Measurements from ENCODE around the gene UCHL3. TPM values are rescaled to one million over a fixed set of nuclear protein-coding genes. Genes with fewer than 3 reads are reported as not detected.

Gene UCHL3
- total and polyA plus RNA-seq, 4 donors: 10.3 to 38.3 (median 29.0) TPM

- Histone ChIP-seq H3K9ac (ENCODE audit: insufficient read depth in 1 of 2, low read length in 2 of 2) (no peak overlapping the region), H3K27ac (ENCODE audit: low read depth in 1 of 2, low read length in 1 of 2) (no peak overlapping the region), H3K27me3 (ENCODE audit: control insufficient read depth in 3 of 3, insufficient read depth in 3 of 3, low read length in 2 of 3) (no peaks in the 10 kb centered on the region), H3K4me3 (no peak overlapping the region), H3K4me1 (ENCODE audit: control insufficient read depth in 5 of 5, insufficient read depth in 5 of 5, low read length in 5 of 5) (peaks cover 0 to 3% (median 0%) of the 10 kb centered on the region in 5 donors), H3K36me3 (ENCODE audit: control insufficient read depth in 4 of 4, insufficient read depth in 4 of 4, low read length in 4 of 4) (peaks cover 0 to 6% (median under 1%) of the 10 kb centered on the region in 4 donors), H3K9me3 (ENCODE audit: control insufficient read depth in 4 of 4, insufficient read depth in 3 of 4, low read length in 3 of 4) (no peaks in the 10 kb centered on the region)
- ATAC-seq (ENCODE audit: insufficient read depth, low FRiP score): no peak
- peak in 2 of 3 donors; percentile 14 to 21 for DNase-seq
- no peak for TF ChIP-seq CTCF (IDR thresholded peaks at IDR 0.05; ENCODE audit: control extremely low read depth, extremely low read depth)
- WGBS, 2 donors: 91 to 94% methylated on average over 2 of the region's 2 CpGs
Observed at GRCh38 chr13:75607447-75607846, 57.9 kb downstream of the UCHL3 start.

- peak in 1 of 3 donors; percentile 20 for DNase-seq
- no peak for ATAC-seq (ENCODE audit: insufficient read depth, low FRiP score)
- Histone ChIP-seq H3K27ac (ENCODE audit: low read depth in 1 of 2, low read length in 1 of 2) (no peak overlapping the region), H3K4me3 (no peak overlapping the region), H3K9me3 (ENCODE audit: control insufficient read depth in 4 of 4, insufficient read depth in 3 of 4, low read length in 3 of 4) (no peaks in the 10 kb centered on the region), H3K36me3 (ENCODE audit: control insufficient read depth in 4 of 4, insufficient read depth in 4 of 4, low read length in 4 of 4) (peaks cover 0 to 6% (median 0%) of the 10 kb centered on the region in 4 donors), H3K4me1 (ENCODE audit: control insufficient read depth in 5 of 5, insufficient read depth in 5 of 5, low read length in 5 of 5) (peaks cover 0 to 3% (median 0%) of the 10 kb centered on the region in 5 donors), H3K9ac (ENCODE audit: insufficient read depth in 1 of 2, low read length in 2 of 2) (no peak overlapping the region), H3K27me3 (ENCODE audit: control insufficient read depth in 3 of 3, insufficient read depth in 3 of 3, low read length in 2 of 3) (no peaks in the 10 kb centered on the region)
- TF ChIP-seq CTCF (IDR thresholded peaks at IDR 0.05; ENCODE audit: control extremely low read depth, extremely low read depth): no peak
Observed at GRCh38 chr13:75610466-75610865, 60.9 kb downstream of the UCHL3 start.

GRCh38 chr13:75612354-75612753 lies 62.8 kb downstream of the UCHL3 start:
- no peaks in the 10 kb centered on the region for H3K36me3 ChIP-seq (ENCODE audit: control insufficient read depth in 4 of 4, insufficient read depth in 4 of 4, low read length in 4 of 4)
- DNase-seq (no peak), ATAC-seq (ENCODE audit: insufficient read depth, low FRiP score) (no peak)
- no peaks in the 10 kb centered on the region for H3K27me3 ChIP-seq (ENCODE audit: control insufficient read depth in 3 of 3, insufficient read depth in 3 of 3, low read length in 2 of 3)
- no peaks in the 10 kb centered on the region for H3K4me1 ChIP-seq (ENCODE audit: control insufficient read depth in 5 of 5, insufficient read depth in 5 of 5, low read length in 5 of 5)
- no peak overlapping the region for H3K4me3 ChIP-seq
- H3K9ac ChIP-seq (ENCODE audit: insufficient read depth in 1 of 2, low read length in 2 of 2): no peak overlapping the region
- H3K9me3 ChIP-seq (ENCODE audit: control insufficient read depth in 4 of 4, insufficient read depth in 3 of 4, low read length in 3 of 4): no peaks in the 10 kb centered on the region
- no peak overlapping the region for H3K27ac ChIP-seq (ENCODE audit: low read depth in 1 of 2, low read length in 1 of 2)
- 91 to 92% methylated on average over 2 of the region's 2 CpGs for WGBS, 2 donors
- no peak for TF ChIP-seq CTCF (IDR thresholded peaks at IDR 0.05; ENCODE audit: control extremely low read depth, extremely low read depth)

- no peaks in the 10 kb centered on the region for H3K4me1 ChIP-seq (ENCODE audit: control insufficient read depth in 5 of 5, insufficient read depth in 5 of 5, low read length in 5 of 5)
- H3K36me3 ChIP-seq (ENCODE audit: control insufficient read depth in 4 of 4, insufficient read depth in 4 of 4, low read length in 4 of 4): no peaks in the 10 kb centered on the region
- no peak for ATAC-seq (ENCODE audit: insufficient read depth, low FRiP score)
- H3K9ac ChIP-seq (ENCODE audit: insufficient read depth in 1 of 2, low read length in 2 of 2): no peak overlapping the region
- no peak for TF ChIP-seq CTCF (IDR thresholded peaks at IDR 0.05; ENCODE audit: control extremely low read depth, extremely low read depth)
- H3K4me3 ChIP-seq: no peak overlapping the region
- no peak overlapping the region for H3K27ac ChIP-seq (ENCODE audit: low read depth in 1 of 2, low read length in 1 of 2)
- H3K9me3 ChIP-seq (ENCODE audit: control insufficient read depth in 4 of 4, insufficient read depth in 3 of 4, low read length in 3 of 4): no peaks in the 10 kb centered on the region
- WGBS, 2 donors: 97 to 100% methylated on average over 1 of the region's 1 CpG
- no peaks in the 10 kb centered on the region for H3K27me3 ChIP-seq (ENCODE audit: control insufficient read depth in 3 of 3, insufficient read depth in 3 of 3, low read length in 2 of 3)
- DNase-seq: no peak
Observed at GRCh38 chr13:75617230-75617629, 67.6 kb downstream of the UCHL3 start.
